IgD-negative memory B cell (primary cell): ENCODE results near the gene RAB24. TPM values are rescaled to one million over a fixed set of nuclear protein-coding genes. Genes with fewer than 3 reads are reported as not detected.
"Not testable (repeated sequence)": the region's sequence is repeated elsewhere in the genome, so short reads cannot be mapped to it uniquely, and the experiment has no call there.

ENCODE experiments used
- H3K27ac Mint-ChIP-seq, 3 donors: one replicate each; pipeline ENCODE4 v1.8.0; 2020 to 2022; ENCODE audit warnings: mild to moderate bottlenecking in 3 of 3, mixed read lengths in 3 of 3, moderate library complexity in 1 of 3
- H3K27me3 Mint-ChIP-seq: one replicate; pipeline ENCODE4 v1.8.0; 2021; ENCODE audit warnings: mixed read lengths
- H3K36me3 Mint-ChIP-seq: one replicate; pipeline ENCODE4 v1.8.0; 2020; ENCODE audit warnings: mild to moderate bottlenecking, mixed read lengths
- H3K4me1 Mint-ChIP-seq, 3 donors: one replicate each; pipeline ENCODE4 v1.8.0; 2020 to 2022; ENCODE audit warnings: mixed read lengths in 3 of 3, mild to moderate bottlenecking in 1 of 3
- H3K4me3 Mint-ChIP-seq, 4 donors: one replicate each; pipeline ENCODE4 v1.8.0; 2020 to 2022; ENCODE audit warnings: mild to moderate bottlenecking in 4 of 4, mixed read lengths in 4 of 4, moderate library complexity in 3 of 4
- H3K9me3 Mint-ChIP-seq, 3 donors: one replicate each; pipeline ENCODE4 v1.8.0; 2020 to 2021; ENCODE audit warnings: mixed read lengths in 3 of 3, mild to moderate bottlenecking in 1 of 3
- polyA plus RNA-seq: library from polyadenylated mRNA; unstranded; fragments of 300-500 nt; fragmentation: Illumina TruSeq; gene quantifications from one replicate; pipeline ENCODE4 v1.2.3, GENCODE V29; 2021

Gene RAB24
- polyA plus RNA-seq, 1 donor from 2014 or later: 42.9 TPM

GRCh38 chr5:177264178-177264577 lies 39.3 kb downstream of the RAB24 start:
- no peaks in the 10 kb centered on the region for H3K4me1 Mint-ChIP-seq
- H3K4me3 Mint-ChIP-seq: no peak overlapping the region
- peaks cover 2% of the 10 kb centered on the region for H3K36me3 Mint-ChIP-seq
- H3K27ac Mint-ChIP-seq: peak overlapping the region in 1 of 3 donors; percentile 19
- H3K9me3 Mint-ChIP-seq: no peaks in the 10 kb centered on the region
- no peaks in the 10 kb centered on the region for H3K27me3 Mint-ChIP-seq

- no peaks in the 10 kb centered on the region for H3K4me1 Mint-ChIP-seq
- H3K27ac Mint-ChIP-seq: no peak overlapping the region
- no peak overlapping the region for H3K4me3 Mint-ChIP-seq
- H3K27me3 Mint-ChIP-seq: no peaks in the 10 kb centered on the region
- no peaks in the 10 kb centered on the region for H3K9me3 Mint-ChIP-seq
- peaks cover 3% of the 10 kb centered on the region for H3K36me3 Mint-ChIP-seq
Measured at GRCh38 chr5:177261510-177261909, 42.0 kb downstream of the RAB24 start.

GRCh38 chr5:177260961-177261360 lies 42.6 kb downstream of the RAB24 start:
- H3K4me3 Mint-ChIP-seq: no peak overlapping the region
- H3K27me3 Mint-ChIP-seq: no peaks in the 10 kb centered on the region
- no peaks in the 10 kb centered on the region for H3K9me3 Mint-ChIP-seq
- peak overlapping the region in 1 of 3 donors; percentile 19 for H3K27ac Mint-ChIP-seq
- no peaks in the 10 kb centered on the region for H3K4me1 Mint-ChIP-seq
- peaks cover 3% of the 10 kb centered on the region for H3K36me3 Mint-ChIP-seq

- not testable (repeated sequence) for H3K4me1 Mint-ChIP-seq, H3K27me3 Mint-ChIP-seq, H3K36me3 Mint-ChIP-seq, H3K9me3 Mint-ChIP-seq, H3K27ac Mint-ChIP-seq, H3K4me3 Mint-ChIP-seq
Measured at GRCh38 chr5:177258711-177259110, 44.8 kb downstream of the RAB24 start.

GRCh38 chr5:177256296-177256695 lies 47.2 kb downstream of the RAB24 start:
- H3K9me3 Mint-ChIP-seq: no peaks in the 10 kb centered on the region
- H3K36me3 Mint-ChIP-seq: peaks cover 3% of the 10 kb centered on the region
- peak overlapping the region in 2 of 3 donors; percentile 0 to 47 for H3K27ac Mint-ChIP-seq
- no peaks in the 10 kb centered on the region for H3K27me3 Mint-ChIP-seq
- H3K4me1 Mint-ChIP-seq: peaks cover 0 to 2% (median 0%) of the 10 kb centered on the region in 3 donors
- no peak overlapping the region for H3K4me3 Mint-ChIP-seq

DNA sequence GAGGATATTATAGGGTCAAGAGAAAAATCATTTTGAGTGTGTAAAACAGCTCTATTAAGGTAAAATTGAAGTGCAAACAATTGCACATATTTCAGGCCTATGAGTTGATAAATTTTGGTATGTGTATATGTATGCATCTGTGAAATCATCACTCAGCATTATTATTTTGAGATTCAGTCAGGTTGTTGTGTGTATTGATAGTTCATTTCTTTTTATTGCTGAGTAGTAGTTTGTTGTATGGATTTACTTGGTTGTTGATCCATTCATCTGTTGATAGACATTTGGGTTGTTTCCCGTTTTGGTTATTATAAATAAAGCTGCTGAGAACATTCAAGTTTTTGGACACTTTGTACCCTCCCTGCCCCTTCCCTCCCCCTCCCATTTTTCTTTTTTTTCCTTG lies 50.3 kb downstream of the RAB24 start:
- H3K27me3 Mint-ChIP-seq: no peaks in the 10 kb centered on the region
- no peaks in the 10 kb centered on the region for H3K9me3 Mint-ChIP-seq
- no peak overlapping the region for H3K4me3 Mint-ChIP-seq
- peak overlapping the region in 2 of 3 donors; percentile 0 to 73 for H3K27ac Mint-ChIP-seq
- peaks cover 0 to 2% (median 0%) of the 10 kb centered on the region in 3 donors for H3K4me1 Mint-ChIP-seq
- peaks cover under 1% of the 10 kb centered on the region for H3K36me3 Mint-ChIP-seq

Other genes starting within 250 kb of the RAB24 start
- gene FGFR4, start 216.8 kb downstream of the RAB24 start, polyA plus RNA-seq: 0.38 TPM
- gene NSD1, start 169.9 kb downstream of the RAB24 start, polyA plus RNA-seq: 68.5 TPM
- gene PRELID1, start 80 bp upstream of the RAB24 start, polyA plus RNA-seq: 248 TPM
- 4.1 TPM for gene MXD3, start 8.2 kb upstream of the RAB24 start, polyA plus RNA-seq
- 171 TPM for gene LMAN2, start 47.9 kb upstream of the RAB24 start, polyA plus RNA-seq
- gene RGS14, start 54.2 kb upstream of the RAB24 start, polyA plus RNA-seq: 49.5 TPM
- gene SLC34A1, start 80.7 kb upstream of the RAB24 start, polyA plus RNA-seq: not detected
- gene PFN3, start 96.9 kb upstream of the RAB24 start, polyA plus RNA-seq: not detected
- 0.78 TPM for gene F12, start 105.8 kb upstream of the RAB24 start, polyA plus RNA-seq
- gene GRK6, start 123.0 kb upstream of the RAB24 start, polyA plus RNA-seq: 107 TPM
- gene PRR7, start 143.1 kb upstream of the RAB24 start, polyA plus RNA-seq: 23.1 TPM
- 0.54 TPM for gene DBN1, start 169.9 kb upstream of the RAB24 start, polyA plus RNA-seq
- 16.3 TPM for gene PDLIM7, start 193.9 kb upstream of the RAB24 start, polyA plus RNA-seq
- gene DOK3, start 206.1 kb upstream of the RAB24 start, polyA plus RNA-seq: 154 TPM
- gene DDX41, start 213.2 kb upstream of the RAB24 start, polyA plus RNA-seq: 74.2 TPM